ENCODE measurements around the gene GMPPA.

Gene GMPPA

DNA sequence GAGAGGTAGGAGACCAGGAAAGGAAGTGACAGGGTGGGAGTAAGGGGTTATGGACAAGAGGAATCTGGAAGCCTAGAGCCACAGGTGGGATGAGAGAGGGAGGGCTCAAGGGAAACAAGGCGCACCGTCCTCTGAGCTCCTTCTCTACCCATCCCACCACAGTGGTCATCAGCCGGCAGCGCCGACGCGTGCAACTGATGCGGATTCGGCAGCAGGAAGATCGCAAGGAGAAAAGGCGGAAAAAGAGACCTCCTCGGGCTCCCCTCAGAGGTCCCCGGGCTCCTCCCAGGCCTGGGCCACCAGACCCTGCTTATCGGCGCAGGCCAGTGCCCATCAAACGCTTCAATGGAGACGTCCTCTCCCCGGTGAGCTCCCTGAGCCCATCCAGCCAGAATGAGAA, 50.3 kb downstream of the GMPPA start:
- TF ChIP-seq, protein P1, sequence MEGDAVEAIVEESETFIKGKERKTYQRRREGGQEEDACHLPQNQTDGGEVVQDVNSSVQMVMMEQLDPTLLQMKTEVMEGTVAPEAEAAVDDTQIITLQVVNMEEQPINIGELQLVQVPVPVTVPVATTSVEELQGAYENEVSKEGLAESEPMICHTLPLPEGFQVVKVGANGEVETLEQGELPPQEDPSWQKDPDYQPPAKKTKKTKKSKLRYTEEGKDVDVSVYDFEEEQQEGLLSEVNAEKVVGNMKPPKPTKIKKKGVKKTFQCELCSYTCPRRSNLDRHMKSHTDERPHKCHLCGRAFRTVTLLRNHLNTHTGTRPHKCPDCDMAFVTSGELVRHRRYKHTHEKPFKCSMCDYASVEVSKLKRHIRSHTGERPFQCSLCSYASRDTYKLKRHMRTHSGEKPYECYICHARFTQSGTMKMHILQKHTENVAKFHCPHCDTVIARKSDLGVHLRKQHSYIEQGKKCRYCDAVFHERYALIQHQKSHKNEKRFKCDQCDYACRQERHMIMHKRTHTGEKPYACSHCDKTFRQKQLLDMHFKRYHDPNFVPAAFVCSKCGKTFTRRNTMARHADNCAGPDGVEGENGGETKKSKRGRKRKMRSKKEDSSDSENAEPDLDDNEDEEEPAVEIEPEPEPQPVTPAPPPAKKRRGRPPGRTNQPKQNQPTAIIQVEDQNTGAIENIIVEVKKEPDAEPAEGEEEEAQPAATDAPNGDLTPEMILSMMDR (IDR thresholded peaks at IDR 0.05; ENCODE audit: control insufficient read depth, insufficient read depth, low read depth, low read length, missing control alignments), result no peak

DNA sequence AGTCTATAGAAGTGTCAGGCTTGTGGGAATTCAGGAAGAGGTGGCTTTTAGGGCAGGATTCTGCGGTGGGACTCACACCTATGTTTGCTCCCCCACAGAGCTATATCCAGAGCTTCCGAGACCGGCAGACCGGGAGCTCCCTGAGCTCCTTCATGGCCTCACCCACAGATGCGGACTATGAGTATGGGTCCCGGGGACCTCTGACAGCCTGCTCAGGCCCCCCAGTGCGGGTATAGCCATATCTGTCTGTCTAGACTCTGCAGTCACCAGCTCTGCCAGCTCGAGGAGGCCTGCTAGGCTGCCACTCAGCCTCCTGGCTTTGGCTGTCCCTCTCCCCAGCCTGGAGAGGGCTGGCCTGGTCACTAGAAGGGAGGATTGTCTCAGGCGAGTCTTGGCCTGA, 50.9 kb downstream of the GMPPA start:
- DNase-seq (ENCODE audit: low read depth), result no peak
- TF ChIP-seq, protein P1 (IDR thresholded peaks at IDR 0.05; ENCODE audit: control insufficient read depth, insufficient read depth, low read depth, low read length, missing control alignments), result no peak
- no peak overlapping the region for H3K4me3 ChIP-seq (ENCODE audit: control insufficient read depth, low read depth, low read length)

More for the DNA sequence above, 50.3 kb downstream of the GMPPA start:
- H3K4me3 ChIP-seq (ENCODE audit: control insufficient read depth, low read depth, low read length), result no peak overlapping the region
- DNase-seq (ENCODE audit: low read depth), result no peak

DNA sequence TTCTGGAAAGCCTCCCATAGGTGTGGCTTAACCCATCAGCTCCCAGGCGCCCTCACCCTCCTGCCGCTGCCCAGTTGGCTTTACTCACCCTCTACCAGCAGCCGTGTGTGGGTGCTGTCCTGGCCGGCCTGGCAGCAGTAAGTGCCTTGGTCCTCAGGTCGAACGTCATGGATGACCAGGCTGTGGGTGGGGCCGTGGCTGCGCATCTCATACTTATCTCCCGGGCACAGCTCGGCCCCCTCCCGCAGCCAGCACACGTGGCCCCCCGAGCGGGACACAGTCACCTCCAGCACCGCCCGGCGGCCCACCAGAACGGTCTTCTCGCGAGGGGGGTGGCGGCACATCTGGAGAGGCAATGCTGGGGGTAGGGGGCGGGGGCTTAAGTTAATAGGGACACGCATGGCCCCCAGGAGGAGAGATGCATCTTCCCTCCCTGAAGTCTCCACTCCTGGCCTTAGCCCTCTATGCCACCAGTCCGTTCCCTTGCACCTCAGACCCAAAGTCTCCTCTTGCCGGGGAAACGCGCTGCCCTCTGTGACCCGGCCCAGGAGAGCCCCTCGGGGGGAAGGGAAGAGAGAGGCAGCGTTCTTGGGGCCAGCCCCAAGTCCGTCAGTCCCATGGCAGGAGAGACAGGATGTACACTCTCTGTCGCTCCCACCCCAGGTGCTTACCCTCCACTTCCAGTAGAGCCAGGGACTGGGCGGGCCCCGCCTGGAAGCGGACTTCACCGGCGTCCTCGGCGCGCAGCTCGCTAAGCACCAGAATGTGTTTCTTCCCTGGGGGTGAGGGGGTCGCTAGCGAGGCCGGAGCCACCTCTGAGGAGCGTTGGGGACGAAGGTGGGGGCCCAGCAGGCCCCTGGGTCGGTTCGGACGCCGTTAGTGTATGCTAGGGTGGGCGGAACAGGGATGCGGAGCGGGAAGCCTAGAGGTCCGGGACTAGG, 53.0 kb downstream of the GMPPA start:
- no peak for DNase-seq (ENCODE audit: low read depth)
- H3K4me3 ChIP-seq (ENCODE audit: control insufficient read depth, low read depth, low read length), result peak overlapping the region; percentile 57
- TF ChIP-seq, protein P1 (IDR thresholded peaks at IDR 0.05; ENCODE audit: control insufficient read depth, insufficient read depth, low read depth, low read length, missing control alignments), result no peak

DNA sequence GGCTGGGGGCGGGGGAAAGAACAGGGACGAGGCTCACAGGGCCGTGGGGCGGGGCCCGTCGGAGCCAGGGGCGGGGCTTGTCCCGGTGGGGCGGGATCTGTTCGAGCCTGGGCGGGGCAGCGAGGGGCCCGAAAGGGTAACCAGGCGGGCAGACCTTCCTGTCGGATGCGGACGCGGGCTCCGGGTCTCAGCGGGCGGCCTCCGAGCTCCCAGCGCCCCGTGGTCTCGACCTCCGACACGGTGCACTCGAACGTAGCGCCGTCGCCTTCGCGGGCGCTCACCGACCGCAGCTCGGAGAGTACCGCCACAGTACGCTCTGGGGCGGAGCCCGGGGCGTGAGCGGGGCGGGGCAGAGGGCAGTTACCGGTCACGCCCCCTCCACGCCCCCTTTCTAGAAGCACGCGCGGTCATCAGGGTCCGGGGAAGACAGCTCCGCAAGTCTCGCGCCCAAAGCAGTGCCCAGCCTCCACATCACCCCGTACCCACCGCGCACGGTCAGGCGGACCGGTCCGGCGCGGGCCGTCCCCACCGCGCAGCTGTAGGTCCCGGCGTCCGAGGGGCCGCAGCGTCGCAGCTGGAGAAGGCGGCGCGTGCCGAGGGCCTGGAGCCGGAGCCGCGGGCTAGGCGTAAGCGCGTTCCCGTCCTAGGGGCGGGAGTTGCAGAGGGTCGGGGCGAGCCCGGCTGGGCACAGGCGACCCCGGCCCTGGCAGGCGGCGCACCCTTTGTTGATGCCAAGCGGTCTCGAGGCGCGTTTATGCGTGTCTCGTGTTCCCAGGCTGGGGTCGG, 53.9 kb downstream of the GMPPA start:
- TF ChIP-seq, protein P1 (IDR thresholded peaks at IDR 0.05; ENCODE audit: control insufficient read depth, insufficient read depth, low read depth, low read length, missing control alignments), result no peak
- H3K4me3 ChIP-seq (ENCODE audit: control insufficient read depth, low read depth, low read length), result peak overlapping the region; percentile 57
- no peak for DNase-seq (ENCODE audit: low read depth)

DNA sequence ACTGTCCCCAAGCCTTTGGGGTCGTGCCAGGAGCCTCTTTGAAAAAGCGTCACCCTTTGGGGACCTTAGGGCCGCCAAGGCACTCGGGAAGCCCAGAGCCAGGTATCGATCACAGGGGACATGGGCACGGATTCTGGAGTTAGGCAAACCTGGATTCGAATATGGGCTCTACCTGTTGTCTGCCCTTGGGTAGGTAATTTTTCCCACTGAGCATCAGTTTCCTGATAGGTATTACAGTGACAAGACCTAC, 54.4 kb downstream of the GMPPA start:
- no peak for DNase-seq (ENCODE audit: low read depth)
- TF ChIP-seq, protein P1 (IDR thresholded peaks at IDR 0.05; ENCODE audit: control insufficient read depth, insufficient read depth, low read depth, low read length, missing control alignments), result no peak
- H3K4me3 ChIP-seq (ENCODE audit: control insufficient read depth, low read depth, low read length), result peak overlapping the region; percentile 57

DNA sequence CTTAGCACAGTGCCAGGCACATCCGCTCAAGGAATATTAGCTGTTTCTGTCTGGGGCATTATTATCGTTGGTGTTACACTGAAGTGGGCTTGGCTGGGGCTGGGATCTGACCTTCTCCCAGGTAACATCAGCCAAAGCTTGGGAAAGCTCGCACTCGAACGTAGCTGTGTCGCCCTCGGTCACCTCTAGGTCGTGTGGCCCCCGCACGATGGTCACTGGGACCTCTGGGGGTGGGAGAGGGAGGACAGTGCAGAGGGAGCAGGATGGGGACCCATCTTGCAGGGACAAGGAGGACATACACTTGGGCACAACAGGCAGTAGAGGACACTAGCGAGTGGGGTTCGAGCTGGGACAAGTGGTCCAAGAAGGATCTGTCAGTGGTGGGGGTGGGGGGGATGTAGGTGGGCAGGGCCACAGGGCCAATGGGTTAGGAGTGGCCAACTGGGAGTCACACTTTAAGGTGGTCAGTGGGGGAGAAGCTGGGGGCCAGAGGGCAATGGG, 54.8 kb downstream of the GMPPA start:
- DNase-seq (ENCODE audit: low read depth), result no peak
- TF ChIP-seq, protein P1 (IDR thresholded peaks at IDR 0.05; ENCODE audit: control insufficient read depth, insufficient read depth, low read depth, low read length, missing control alignments), result no peak
- H3K4me3 ChIP-seq (ENCODE audit: control insufficient read depth, low read depth, low read length), result no peak overlapping the region

All from AG09309 (cell line).